HS-27A (cell line): Measurements from ENCODE around the gene MYO18B.
"Not testable (repeated sequence)": the region's sequence is repeated elsewhere in the genome, so short reads cannot be mapped to it uniquely, and the experiment has no call there.

Source experiments
- DNase-seq: peaks from one replicate; pipeline ENCODE4 v3.0.0-alpha.2; 2012; ENCODE audit warnings: low read depth, missing footprints

Gene MYO18B, protein sequence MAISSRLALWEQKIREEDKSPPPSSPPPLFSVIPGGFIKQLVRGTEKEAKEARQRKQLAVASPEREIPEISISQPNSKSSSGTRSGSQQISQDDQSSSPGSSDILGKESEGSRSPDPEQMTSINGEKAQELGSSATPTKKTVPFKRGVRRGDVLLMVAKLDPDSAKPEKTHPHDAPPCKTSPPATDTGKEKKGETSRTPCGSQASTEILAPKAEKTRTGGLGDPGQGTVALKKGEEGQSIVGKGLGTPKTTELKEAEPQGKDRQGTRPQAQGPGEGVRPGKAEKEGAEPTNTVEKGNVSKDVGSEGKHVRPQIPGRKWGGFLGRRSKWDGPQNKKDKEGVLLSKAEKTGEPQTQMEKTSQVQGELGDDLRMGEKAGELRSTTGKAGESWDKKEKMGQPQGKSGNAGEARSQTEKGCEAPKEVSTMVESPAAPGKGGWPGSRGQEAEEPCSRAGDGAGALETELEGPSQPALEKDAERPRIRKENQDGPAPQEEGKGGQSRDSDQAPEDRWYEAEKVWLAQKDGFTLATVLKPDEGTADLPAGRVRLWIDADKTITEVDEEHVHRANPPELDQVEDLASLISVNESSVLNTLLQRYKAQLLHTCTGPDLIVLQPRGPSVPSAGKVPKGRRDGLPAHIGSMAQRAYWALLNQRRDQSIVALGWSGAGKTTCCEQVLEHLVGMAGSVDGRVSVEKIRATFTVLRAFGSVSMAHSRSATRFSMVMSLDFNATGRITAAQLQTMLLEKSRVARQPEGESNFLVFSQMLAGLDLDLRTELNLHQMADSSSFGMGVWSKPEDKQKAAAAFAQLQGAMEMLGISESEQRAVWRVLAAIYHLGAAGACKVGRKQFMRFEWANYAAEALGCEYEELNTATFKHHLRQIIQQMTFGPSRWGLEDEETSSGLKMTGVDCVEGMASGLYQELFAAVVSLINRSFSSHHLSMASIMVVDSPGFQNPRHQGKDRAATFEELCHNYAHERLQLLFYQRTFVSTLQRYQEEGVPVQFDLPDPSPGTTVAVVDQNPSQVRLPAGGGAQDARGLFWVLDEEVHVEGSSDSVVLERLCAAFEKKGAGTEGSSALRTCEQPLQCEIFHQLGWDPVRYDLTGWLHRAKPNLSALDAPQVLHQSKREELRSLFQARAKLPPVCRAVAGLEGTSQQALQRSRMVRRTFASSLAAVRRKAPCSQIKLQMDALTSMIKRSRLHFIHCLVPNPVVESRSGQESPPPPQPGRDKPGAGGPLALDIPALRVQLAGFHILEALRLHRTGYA (N-terminal part only)

DNA sequence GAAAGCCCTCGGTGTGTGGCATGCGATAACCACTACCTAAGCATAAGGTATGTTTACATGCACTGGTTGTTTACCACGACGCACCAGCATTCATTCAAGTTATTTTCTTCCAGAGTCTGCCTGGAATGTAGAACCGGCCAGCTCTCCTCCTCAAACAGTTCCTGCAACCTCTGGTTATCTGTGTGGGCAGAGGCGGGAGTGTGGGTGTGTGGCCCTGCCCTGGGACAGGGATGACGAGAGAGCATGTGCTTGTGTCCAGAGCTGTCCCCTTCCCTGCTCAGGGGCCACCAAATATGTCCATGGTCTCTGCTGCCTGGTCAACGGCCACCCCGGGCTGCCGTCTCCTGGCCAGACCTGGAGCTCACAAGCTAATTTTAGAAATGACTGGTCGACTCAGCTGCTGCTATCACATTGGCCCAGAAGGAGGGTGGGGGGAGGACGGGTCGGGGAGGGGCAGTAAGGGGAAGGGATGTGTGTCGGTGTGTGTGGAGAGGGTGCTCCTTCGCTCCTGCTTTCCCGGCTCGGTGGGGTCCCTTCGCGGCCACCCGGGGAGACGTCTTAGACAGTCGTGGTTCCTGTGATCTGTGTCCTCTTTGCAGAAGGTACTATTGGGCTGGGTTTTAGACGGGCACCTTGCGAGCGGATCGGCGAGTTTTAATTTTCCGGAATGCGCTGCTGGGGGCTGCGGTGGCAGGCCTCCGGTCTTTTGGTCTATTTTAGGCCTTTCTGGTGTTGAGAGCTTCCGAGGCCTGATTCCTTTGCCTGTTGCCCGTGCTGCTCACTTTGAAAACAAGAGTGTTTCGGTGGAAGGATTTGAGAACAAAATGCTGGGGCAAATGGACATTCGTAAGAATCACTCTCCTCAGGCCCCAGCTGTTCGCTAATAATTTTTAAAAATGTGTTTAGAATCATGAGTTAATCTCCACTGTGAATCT, at the start of gene MYO18B:
Gene MYO18B, plus strand, starts transcription at position 497 of the 935 bp plus-strand sequence. CDS start 18,905 bp downstream, outside the sequence.
- DNase-seq, result no peak

DNA sequence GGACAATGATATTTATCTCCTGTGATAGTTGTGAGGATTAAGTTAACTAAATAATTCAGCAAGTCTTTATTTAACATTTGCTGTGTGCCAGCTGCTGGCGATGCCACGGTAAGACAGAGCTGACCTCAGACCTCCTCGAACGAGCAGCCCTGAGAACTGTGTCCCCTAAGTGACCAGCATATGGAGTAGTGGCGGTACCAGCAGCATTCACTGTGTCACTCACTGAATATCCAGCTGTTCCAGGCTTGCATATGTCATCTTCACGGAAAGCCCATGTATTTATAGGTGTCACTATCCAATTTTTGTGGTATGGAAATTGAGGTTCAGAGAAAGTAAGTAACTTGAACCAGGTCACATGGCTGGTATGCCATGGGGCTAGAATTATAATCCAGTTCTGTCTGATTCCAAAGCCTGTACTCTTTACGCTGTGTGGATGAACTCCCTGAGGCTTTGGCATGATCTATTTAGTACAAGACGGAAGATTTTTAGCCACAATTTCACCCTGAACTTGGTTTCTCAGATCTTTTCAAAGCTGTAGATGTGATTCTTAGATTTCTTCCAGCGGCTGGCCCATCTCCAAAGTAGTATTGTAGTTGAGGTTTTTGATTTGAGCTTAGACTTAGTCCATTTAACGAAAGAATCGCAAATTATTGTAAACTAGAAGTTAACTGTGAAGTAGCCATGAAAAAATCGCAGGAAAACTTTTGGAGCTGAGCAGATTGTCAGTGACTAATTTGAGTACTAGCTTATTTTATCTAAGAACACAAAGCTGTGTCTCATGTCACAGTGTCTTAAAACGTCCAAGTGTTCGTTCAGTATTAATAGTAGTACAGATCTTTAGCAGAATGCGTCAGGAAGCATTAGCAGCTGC, 49.4 kb upstream of the MYO18B start:
- no peak for DNase-seq

DNA sequence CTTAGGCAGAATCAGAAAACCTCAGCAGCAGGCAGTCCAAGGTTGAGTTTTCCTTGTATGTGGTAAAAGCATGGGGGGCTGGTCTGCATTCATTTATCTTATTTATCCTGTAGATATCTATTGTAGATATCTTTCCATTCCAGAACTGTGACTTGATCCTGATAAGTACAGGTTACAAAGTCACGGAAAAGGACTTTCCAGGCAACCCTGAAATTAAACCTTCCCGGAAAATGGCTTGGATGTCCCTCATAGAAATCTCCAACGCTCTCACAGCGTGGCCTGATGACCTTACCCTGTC, 48.8 kb upstream of the MYO18B start:
- DNase-seq, result no peak

DNA sequence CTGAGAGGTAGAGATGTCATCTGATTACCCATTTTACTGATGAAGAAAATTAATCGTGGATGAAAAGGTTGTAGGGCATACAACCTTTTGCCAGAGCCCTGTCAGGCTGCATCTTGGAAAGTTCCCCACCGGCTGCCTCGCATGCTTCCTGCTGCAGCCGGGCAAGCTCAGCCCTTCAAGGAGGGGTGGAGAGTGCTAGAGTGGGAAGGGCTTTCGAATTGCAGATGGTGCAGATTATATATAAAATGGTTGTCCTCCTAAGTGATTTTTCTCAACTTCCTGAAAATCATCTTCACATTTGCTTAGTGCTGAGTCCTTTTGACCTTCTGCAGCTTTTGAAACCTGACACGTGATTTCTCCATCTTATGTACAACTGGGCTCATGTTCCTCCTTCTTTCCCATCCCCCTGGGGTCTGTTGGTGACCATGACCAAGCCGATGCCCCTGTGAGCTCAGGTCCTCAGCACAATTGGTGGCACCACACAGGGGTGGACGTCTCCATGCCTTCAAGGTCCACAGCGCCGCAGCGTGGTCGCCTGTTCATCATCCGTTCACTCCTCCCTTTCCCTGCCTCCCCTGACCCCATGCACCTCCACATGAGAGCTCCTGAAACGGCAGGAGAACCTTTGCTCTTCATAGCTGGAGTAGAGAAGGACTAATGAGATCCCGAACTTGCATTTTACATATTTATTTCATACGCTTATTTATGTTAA, 47.6 kb upstream of the MYO18B start:
- no peak for DNase-seq

DNA sequence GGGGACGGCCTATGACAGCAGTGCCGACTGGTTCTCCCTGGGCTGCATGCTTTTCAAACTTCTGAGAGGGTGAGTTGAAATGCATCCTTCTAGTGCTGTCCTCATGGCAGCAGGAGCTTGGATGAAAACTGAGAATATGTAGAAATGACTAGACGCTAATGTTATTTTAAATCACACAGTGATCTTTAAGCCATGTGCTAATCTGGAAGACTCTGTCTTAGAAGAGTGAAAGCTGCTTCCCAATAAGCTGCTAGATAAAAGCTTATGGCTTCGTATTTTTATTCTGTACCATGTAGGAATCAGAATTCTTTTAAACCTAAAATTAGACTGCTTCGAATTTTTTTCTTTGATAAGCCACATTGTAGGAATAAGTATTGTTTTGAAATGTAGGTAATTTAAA, 46.8 kb upstream of the MYO18B start:
- no peak for DNase-seq

DNA sequence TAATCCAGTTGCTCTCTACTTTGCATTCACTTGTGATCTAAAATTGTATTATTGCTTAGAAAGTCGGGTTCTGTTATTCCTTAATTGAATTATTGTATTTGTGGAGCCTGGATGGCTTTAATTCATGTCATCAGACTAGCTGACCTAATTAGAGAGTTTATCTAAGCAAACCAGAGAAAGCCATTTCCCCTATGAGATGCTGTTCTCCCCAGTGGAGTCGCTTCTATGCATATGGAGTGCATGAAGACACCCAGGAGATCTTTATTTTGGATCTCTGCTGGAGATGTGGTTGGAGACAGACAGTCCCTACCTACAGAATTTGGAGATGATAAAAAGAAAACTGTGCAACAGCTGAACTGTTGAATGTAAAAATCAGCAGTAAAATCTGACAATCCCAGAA, 45.2 kb upstream of the MYO18B start:
- no peak for DNase-seq

DNA sequence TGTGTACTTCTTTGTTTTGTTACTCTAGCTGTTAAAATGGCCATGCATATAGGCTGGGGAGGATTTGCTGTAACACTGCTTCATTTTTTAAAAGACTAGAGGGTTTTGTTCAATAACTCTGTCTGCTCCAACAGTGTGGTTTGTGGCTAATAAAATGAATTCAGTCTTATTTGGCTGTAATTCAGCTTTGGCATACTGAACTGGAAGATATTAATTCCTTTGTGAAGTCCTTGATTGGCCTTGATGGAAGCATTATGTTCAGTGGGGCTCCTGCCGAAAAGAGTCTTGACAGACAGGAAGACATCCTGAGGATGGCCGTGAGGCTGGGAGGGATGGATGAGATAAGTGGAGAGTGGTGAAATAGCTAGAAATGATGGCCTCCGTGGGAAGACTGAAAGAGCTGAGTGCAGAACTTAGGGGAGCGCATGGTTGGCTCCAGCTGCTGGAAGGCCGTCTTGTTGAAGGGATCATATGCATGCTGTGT, 44.8 kb upstream of the MYO18B start:
- no peak for DNase-seq

DNA sequence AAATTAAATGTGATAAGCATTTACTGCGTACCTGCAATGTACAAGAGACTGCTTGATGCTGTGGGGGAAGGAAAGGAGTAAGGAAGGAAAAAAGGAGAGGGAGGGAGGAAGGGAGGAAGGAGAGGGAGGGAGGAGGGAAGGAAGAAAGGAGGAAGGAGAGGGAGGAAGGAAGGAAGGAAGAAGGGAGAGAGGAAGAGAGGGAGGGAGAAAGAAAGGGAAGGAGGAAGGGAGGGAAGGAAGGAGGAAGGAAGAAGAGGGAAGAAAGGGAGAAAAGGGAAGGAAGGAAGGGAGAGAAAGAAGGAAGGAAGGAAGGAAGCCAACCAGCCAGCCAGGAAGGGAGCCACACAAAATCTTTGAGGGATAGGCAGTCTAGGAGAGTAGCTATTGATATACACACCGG, 44.0 kb upstream of the MYO18B start:
- DNase-seq, result no peak

DNA sequence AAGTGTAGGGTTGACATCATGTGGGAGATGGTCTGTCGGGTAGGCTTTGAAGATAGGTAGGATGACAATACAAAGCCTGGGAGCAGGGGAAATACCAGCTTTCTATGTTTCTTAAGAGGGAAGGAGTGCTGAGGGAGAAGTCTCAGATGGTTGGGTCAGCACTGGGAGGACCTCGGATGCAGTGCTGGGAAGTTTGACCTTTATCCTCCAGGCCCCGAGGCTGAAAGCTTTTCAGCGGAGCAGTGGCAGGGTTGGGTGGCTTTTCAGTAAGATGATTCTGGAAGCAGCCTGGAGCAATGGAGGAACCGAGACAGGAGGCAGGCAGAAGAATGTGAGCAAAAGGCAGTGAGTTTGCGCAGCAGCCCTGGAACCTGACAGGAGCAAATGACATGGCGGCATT, 43.5 kb upstream of the MYO18B start:
- DNase-seq, result no peak

DNA sequence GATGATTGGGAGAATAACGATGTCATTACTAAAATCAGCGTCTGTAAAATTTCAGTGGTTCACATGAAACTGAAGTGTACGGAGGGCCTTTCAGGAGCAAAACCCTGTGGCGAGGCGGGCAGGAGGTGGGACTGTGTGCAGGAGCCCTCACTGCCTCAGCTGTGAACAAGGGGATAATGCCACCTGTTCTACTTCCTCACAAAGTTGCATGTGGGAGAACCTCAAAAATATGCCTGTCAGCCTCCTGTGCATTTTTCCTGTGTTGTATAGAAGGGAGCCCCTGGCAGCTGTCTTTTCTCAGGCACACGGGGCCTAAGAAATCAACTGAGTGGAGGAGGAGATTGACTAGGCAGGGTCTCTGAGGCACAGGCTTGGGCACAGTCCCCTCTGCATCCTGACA, 43.0 kb upstream of the MYO18B start:
- DNase-seq, result no peak

DNA sequence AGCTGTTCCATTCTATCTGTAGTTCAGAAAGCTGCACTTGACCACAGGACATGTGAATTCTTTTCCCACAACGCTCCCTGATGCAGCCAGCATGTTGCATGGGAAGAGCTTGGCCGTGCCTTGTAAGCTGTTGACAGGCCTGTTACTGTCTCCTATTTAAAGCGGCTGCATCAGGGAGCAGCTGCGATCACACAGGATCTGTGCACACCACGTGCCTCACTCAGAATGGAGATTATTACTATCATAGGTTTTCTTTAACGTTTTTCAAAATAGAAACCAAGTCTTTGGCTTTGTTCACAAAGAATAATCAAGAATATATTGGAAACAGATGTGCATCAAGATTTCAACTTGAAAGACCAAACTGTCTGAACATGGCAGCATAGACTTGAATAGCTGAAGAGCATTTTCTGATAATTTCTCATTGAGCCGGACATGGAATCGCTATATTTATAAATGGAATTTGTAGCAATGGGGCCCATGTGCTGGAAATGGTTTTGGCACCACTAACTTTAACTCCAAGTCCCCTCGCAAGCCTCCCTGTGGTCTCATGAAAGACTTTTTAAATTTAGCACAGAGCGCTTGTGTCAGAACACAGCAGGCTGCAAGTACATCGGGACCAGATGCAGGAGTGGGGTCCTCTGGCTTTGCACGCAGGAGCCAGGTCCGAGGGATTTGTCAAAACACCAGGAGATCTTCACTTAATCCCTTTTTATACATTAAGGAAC, 40.8 kb upstream of the MYO18B start:
- DNase-seq, result no peak

DNA sequence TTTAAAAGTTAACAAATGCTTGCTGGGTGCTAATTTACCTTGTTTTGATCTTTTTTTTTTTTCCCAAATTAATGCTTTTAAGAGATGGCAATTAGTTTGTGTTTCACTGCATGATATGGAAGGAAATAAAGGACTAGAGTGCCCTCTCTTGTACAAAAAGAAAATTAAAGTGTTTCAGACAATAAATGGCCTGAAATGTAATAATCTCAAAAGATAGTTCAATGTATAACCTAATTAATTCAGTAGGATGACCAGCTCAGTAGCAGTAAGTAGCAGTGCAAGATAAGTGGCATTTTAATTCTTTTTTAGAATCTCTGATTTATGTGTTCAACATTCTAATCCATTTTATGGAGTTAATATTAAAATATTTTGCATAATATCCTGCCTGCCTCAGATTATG, 39.9 kb upstream of the MYO18B start:
- DNase-seq, result no peak

DNA sequence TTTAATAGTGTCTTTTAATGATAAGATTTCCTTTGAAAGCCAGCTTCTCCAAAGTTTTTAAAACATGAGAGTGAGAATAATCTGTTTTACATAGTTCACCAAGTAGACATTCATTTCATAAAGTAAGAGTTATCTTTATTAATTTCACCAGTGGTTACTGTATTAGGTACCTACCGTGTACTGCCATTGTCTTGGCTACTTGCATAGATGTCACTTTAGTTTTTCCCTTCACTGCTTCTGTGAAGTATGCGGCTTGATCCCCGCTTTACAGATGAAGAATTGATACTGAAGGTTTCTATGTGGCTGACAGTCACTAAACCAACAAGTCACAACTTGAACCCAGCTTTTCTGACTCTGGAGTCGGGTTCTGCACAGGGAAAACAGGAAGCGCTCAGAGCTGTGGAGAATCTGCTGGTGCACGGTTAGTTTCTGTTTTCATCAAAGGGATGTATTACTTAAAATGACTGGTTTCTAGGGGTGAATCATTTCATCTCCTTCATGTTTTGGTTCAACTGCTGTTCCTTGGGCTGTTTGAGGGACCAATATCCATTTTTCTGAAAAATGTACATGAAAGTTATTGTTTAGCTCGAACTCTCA, 39.3 kb upstream of the MYO18B start:
- DNase-seq, result no peak

DNA sequence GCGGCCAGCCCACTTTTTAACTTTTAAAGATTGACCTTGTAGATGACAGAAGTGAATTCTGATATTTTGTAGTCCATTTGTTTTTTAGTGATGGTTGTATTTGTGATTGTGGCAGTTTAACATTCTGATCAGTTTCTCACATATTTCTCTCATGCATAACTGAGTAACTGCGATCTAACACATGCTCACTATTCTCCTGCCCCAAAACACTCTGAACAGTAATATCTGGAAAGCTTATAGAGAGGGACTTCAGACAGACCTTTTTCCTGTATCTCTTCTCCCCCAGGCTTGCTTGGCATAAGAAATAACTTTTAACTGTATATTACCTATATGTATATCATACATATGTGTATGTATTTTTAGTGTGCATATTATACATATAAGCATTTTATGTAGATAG, 37.3 kb upstream of the MYO18B start:
- DNase-seq, result no peak

DNA sequence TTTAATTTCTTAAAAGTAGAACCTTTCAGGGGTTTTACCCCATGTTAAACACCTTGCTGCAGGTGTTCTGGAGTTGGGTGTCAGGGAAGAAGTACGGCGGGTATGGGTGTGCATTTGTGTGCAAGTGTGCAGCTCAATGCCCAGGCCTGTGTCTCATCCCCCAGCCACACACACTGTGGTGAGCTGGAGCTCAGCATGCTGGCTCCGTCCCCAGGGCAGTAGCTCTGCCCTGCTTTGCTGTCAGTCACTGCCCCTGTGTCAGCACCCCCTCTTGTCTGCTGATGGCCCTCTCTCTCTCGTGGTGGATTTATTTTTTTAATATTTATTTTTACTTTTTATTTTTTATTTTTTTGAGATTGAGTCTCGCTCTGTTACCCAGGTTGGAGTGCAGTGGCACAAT, 35.8 kb upstream of the MYO18B start:
- DNase-seq, result no peak

DNA sequence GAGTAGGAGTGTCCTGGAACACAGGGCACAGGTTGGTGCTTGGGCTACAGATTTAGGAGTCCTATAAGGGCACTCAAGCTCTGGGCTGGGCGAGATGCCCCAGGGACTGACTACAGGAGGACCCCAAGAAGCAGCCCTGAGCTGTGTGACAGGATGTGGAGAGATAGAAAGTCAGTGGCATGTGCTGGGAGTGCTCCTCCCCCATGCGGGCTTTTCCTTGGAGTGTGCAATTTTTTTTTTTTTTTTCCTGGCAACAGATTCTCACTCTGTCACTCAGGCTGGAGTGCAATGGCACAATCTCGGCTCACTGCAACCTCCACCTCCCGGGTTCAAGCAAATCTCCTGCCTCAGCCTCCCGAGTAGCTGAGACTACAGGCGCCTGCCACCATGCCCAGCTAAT, 33.6 kb upstream of the MYO18B start:
- not testable (repeated sequence) for DNase-seq

DNA sequence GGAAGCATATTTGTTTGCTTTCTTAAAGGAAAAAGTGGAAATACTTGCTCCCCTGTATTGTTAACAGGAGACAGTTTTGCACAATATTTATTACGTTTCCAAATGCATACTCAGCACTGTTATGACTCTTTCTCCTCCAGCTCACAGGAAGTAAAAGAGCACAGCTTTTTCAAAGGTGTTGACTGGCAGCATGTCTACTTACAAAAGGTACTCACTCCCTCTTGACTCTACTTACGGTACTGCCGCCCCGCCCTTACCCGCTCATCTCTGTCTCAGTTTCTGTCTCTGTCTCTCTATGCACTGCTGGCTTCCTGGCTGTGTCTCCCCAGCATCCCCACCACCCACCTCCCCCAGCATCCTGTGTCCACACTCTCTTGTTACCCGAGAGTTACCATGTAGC, 32.2 kb upstream of the MYO18B start:
- DNase-seq, result no peak

DNA sequence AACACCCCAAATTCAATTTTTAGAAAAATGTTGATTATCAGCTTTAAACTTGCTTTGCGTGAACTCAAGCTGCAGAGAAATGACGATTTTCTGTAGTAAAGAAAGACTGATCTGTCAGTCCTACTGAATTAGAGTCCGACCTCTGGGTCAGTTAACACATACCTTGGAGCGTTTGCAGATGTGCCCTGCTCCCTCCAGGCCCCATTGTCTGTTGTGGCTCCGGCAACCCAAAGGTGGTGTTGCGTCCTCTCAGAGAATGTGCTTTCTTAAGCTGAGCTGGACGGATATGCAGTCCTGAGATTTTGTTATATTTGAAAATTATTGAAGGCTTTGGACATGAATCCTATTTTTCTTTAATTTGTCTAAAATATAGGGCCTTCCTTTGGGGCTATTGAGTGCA, 31.5 kb upstream of the MYO18B start:
- DNase-seq, result no peak

DNA sequence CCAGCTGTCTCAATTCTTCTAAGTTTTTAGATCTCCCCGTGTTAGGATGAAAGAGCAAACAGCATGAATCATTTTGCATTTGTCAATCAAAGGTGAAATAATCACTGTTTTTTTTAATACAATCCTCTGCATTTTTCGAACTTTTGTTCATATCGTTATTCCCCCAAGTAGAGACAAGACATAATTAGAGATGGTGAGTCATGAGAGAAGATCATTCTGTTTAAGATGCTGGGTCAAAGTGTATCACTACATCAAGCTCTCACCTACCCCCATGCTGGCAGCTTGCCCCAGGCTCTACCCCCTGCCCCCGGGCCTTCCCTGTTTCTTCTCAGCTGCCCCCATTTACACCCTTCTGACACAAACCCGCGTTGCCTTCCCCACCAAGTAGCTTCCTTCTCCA, 30.5 kb upstream of the MYO18B start:
- no peak for DNase-seq
